Measurements from ENCODE around the gene FAM83E. TPM values are rescaled to one million over a fixed set of nuclear protein-coding genes. Genes with fewer than 3 reads are reported as not detected.
"Not testable (repeated sequence)": the region's sequence is repeated elsewhere in the genome, so short reads cannot be mapped to it uniquely, and the experiment has no call there.

Gene FAM83E
- total and polyA plus RNA-seq, 3 donors from 2014 or later: 0.99 to 2.2 (median 1.6) TPM

- no peak overlapping the region for H3K4me3 ChIP-seq
- intact Hi-C loops (cut with DNase I; ENCODE audit: low total_unique reads): loop anchor here (10.0 kb wide), 1 partner anchor 83 kb away; no protein-coding TSS in a partner anchor
- H3K36me3 ChIP-seq (ENCODE audit: low read depth, missing control alignments): no peaks in the 10 kb centered on the region
These were observed 27.5 kb downstream of the FAM83E start for GRCh38 chr19:48587387-48587786.

GRCh38 chr19:48582168-48582567, 32.7 kb downstream of the FAM83E start:
- 83 to 93% methylated on average over 2 of the region's 2 CpGs for WGBS, 2 donors

More at GRCh38 chr19:48587387-48587786, 27.5 kb downstream of the FAM83E start:
- WGBS, 2 donors: 73 to 92% methylated on average over 2 to 3 of the region's 3 CpGs
- DNase-seq: no peak
- Histone ChIP-seq H3K9me3 (no peaks in the 10 kb centered on the region), H3K4me1 (no peaks in the 10 kb centered on the region), H3K27me3 (no peaks in the 10 kb centered on the region), H3K27ac (no peak overlapping the region)
- TF ChIP-seq CTCF (IDR thresholded peaks at IDR 0.05): no peak
- TF ChIP-seq POLR2A (IDR thresholded peaks at IDR 0.05): no peak

GRCh38 chr19:48578891-48579290, 36.0 kb downstream of the FAM83E start:
- no peaks in the 10 kb centered on the region for H3K9me3 ChIP-seq
- 42 to 56% methylated on average over 3 of the region's 3 CpGs for WGBS, 2 donors
- no peak overlapping the region for H3K27ac ChIP-seq
- no peaks in the 10 kb centered on the region for H3K27me3 ChIP-seq
- TF ChIP-seq CTCF (IDR thresholded peaks at IDR 0.05) (no peak), POLR2A (IDR thresholded peaks at IDR 0.05) (no peak)
- H3K4me3 ChIP-seq: no peak overlapping the region
- no peaks in the 10 kb centered on the region for H3K4me1 ChIP-seq
- H3K36me3 ChIP-seq (ENCODE audit: low read depth, missing control alignments): no peaks in the 10 kb centered on the region
- intact Hi-C loops (cut with DNase I; ENCODE audit: low total_unique reads): no loop called here
- no peak for DNase-seq

More at GRCh38 chr19:48582168-48582567, 32.7 kb downstream of the FAM83E start:
- DNase-seq: no peak
- no peaks in the 10 kb centered on the region for H3K27me3 ChIP-seq
- no peak for TF ChIP-seq CTCF (IDR thresholded peaks at IDR 0.05)
- TF ChIP-seq POLR2A (IDR thresholded peaks at IDR 0.05): no peak
- no peaks in the 10 kb centered on the region for H3K36me3 ChIP-seq (ENCODE audit: low read depth, missing control alignments)
- H3K27ac ChIP-seq: no peak overlapping the region
- H3K4me3 ChIP-seq: no peak overlapping the region
- no peaks in the 10 kb centered on the region for H3K9me3 ChIP-seq
- intact Hi-C loops (cut with DNase I; ENCODE audit: low total_unique reads): loop anchor here (10.0 kb wide), 1 partner anchor 77 kb away; no protein-coding TSS in a partner anchor
- no peaks in the 10 kb centered on the region for H3K4me1 ChIP-seq

- intact Hi-C loops (cut with DNase I; ENCODE audit: low total_unique reads); H3K9me3 ChIP-seq; DNase-seq; H3K4me1 ChIP-seq; H3K27me3 ChIP-seq; H3K4me3 ChIP-seq; H3K36me3 ChIP-seq (ENCODE audit: low read depth, missing control alignments); H3K27ac ChIP-seq: not testable (repeated sequence)
- 89 to 94% methylated on average over 7 of the region's 7 CpGs for WGBS, 2 donors
These were observed 37.0 kb downstream of the FAM83E start for GRCh38 chr19:48577908-48578307.

GRCh38 chr19:48575931-48576622, 38.8 kb downstream of the FAM83E start:
- no peak for TF ChIP-seq CTCF (IDR thresholded peaks at IDR 0.05)
- TF ChIP-seq POLR2A (IDR thresholded peaks at IDR 0.05): no peak
- WGBS, 2 donors: 48 to 61% methylated on average over 23 of the region's 23 CpGs
- Histone ChIP-seq H3K4me1 (no peaks in the 10 kb centered on the region), H3K4me3 (no peak overlapping the region), H3K27ac (no peak overlapping the region), H3K9me3 (no peaks in the 10 kb centered on the region), H3K27me3 (no peaks in the 10 kb centered on the region), H3K36me3 (ENCODE audit: low read depth, missing control alignments) (no peaks in the 10 kb centered on the region)
- DNase-seq: no peak
- intact Hi-C loops (cut with DNase I; ENCODE audit: low total_unique reads): no loop called here

Measured in testis (tissue), 3 donors.